Fibroblast of pulmonary artery (primary cell): ENCODE measurements around the gene CTIF.

ENCODE experiments used
- DNase-seq: peaks from one replicate; pipeline ENCODE4 v3.0.0-alpha.2; 2010; ENCODE audit warnings: low read depth
- H3K4me3 ChIP-seq: replicated peaks from 2 replicates; pipeline ENCODE4 v1.5.1; 2011; ENCODE audit warnings: low read depth, mild to moderate bottlenecking, control low read depth, low read length, moderate library complexity
- CTCF ChIP-seq: IDR thresholded peaks from 2 replicates; pipeline ENCODE4 v1.5.1; 2011; ENCODE audit warnings: mild to moderate bottlenecking, control low read depth, low read length, inconsistent platforms; ENCODE audit errors: missing control alignments

Gene CTIF

GRCh38 chr18:48782381-48782861, 243.6 kb downstream of the CTIF start:
- no peak for TF ChIP-seq CTCF
- H3K4me3 ChIP-seq, result no peak overlapping the region
- DNase-seq, result no peak

GRCh38 chr18:48783616-48784520, 245.0 kb downstream of the CTIF start:
- no peak for TF ChIP-seq CTCF
- no peak overlapping the region for H3K4me3 ChIP-seq
- no peak for DNase-seq

GRCh38 chr18:48784656-48785055, 245.8 kb downstream of the CTIF start:
- DNase-seq, result no peak
- TF ChIP-seq CTCF, result no peak
- no peak overlapping the region for H3K4me3 ChIP-seq

GRCh38 chr18:48785091-48785614, 246.3 kb downstream of the CTIF start:
- no peak for DNase-seq
- no peak overlapping the region for H3K4me3 ChIP-seq
- TF ChIP-seq CTCF, result no peak

GRCh38 chr18:48785736-48786454, 247.1 kb downstream of the CTIF start:
- no peak for TF ChIP-seq CTCF
- no peak for DNase-seq
- no peak overlapping the region for H3K4me3 ChIP-seq

- TF ChIP-seq CTCF, result no peak
Measured at GRCh38 chr18:48786455-48787202, 247.8 kb downstream of the CTIF start.

More at GRCh38 chr18:48786455-48787202, 247.8 kb downstream of the CTIF start:
- DNase-seq, result no peak
- H3K4me3 ChIP-seq, result no peak overlapping the region
